Activated CD4-positive, CD25-positive, alpha-beta regulatory T cell treated with anti-CD3 and anti-CD28 coated beads, Interleukin-2, amount 50 U/mL, for 72 hours (primary cell): ENCODE measurements around the gene FAM76A.
"Not testable (repeated sequence)": the region's sequence is repeated elsewhere in the genome, so short reads cannot be mapped to it uniquely, and the experiment has no call there.

Experiments used
- DNase-seq: peaks from one replicate; pipeline ENCODE4 v3.0.0; 2021

Gene FAM76A

GRCh38 chr1:27725374-27726172 lies at the start of gene FAM76A:
Gene FAM76A (plus strand): TSS chr1:27725961. CDS start chr1:27726081, 120 bp downstream.
- DNase-seq: peak; percentile 99

GRCh38 chr1:27676410-27676809 lies 49.4 kb upstream of the FAM76A start:
- DNase-seq: no peak

- no peak for DNase-seq
Observed at GRCh38 chr1:27678747-27679146, 47.0 kb upstream of the FAM76A start.

- not testable (repeated sequence) for DNase-seq
Observed at GRCh38 chr1:27680225-27680791, 45.5 kb upstream of the FAM76A start.

GRCh38 chr1:27681580-27681979 lies 44.2 kb upstream of the FAM76A start:
- not testable (repeated sequence) for DNase-seq

GRCh38 chr1:27682351-27682944 lies 43.3 kb upstream of the FAM76A start:
- no peak for DNase-seq

- DNase-seq: no peak
Observed at GRCh38 chr1:27684176-27684575, 41.6 kb upstream of the FAM76A start.

- DNase-seq: no peak
Observed at GRCh38 chr1:27686223-27686990, 39.4 kb upstream of the FAM76A start.

GRCh38 chr1:27687906-27688305 lies 37.9 kb upstream of the FAM76A start:
- no peak for DNase-seq

- no peak for DNase-seq
Observed at GRCh38 chr1:27689423-27690173, 36.2 kb upstream of the FAM76A start.

- no peak for DNase-seq
Observed at GRCh38 chr1:27690183-27690582, 35.6 kb upstream of the FAM76A start.

- not testable (repeated sequence) for DNase-seq
Observed at GRCh38 chr1:27696835-27697234, 28.9 kb upstream of the FAM76A start.

- no peak for DNase-seq
Observed at GRCh38 chr1:27704958-27705357, 20.8 kb upstream of the FAM76A start.

- DNase-seq: no peak
Observed at GRCh38 chr1:27705545-27705944, 20.2 kb upstream of the FAM76A start.

- DNase-seq: no peak
Observed at GRCh38 chr1:27710574-27710973, 15.2 kb upstream of the FAM76A start.

GRCh38 chr1:27713139-27713725 lies 12.5 kb upstream of the FAM76A start:
- no peak for DNase-seq

- DNase-seq: no peak
Observed at GRCh38 chr1:27713869-27714513, 11.8 kb upstream of the FAM76A start.

- no peak for DNase-seq
Observed at GRCh38 chr1:27716262-27716895, 9.4 kb upstream of the FAM76A start.

- no peak for DNase-seq
Observed at GRCh38 chr1:27719286-27720251, 6.2 kb upstream of the FAM76A start.

GRCh38 chr1:27724961-27725373 lies 794 bp upstream of the FAM76A start:
- peak; percentile 32 for DNase-seq
